ENCODE measurements around the gene NTRK3. TPM values are rescaled to one million over a fixed set of nuclear protein-coding genes. Genes with fewer than 3 reads are reported as not detected.

NTRK3 gene
- total and polyA plus RNA-seq, 4 donors, result 0.21 to 2.9 (median 0.32) TPM

- TF ChIP-seq TAF1 (conservative IDR thresholded peaks at IDR 0.05) (no peak), REST (IDR thresholded peaks at IDR 0.05) (no peak), HNF4A (conservative IDR thresholded peaks at IDR 0.05) (no peak), FOXA1 (IDR thresholded peaks at IDR 0.05) (no peak), SP1 (IDR thresholded peaks at IDR 0.05) (no peak), YY1 (IDR thresholded peaks at IDR 0.05) (no peak), RXRA (IDR thresholded peaks at IDR 0.05) (no peak), EGR1 (IDR thresholded peaks at IDR 0.05; ENCODE audit: low read depth in 2 of 2) (no peak), ZBTB33 (IDR thresholded peaks at IDR 0.05) (no peak), RAD21 (IDR thresholded peaks at IDR 0.05) (no peak), FOXA2 (IDR thresholded peaks at IDR 0.05) (no peak), MAX (IDR thresholded peaks at IDR 0.05) (no peak), CTCF (IDR thresholded peaks at IDR 0.05; ENCODE audit: low read depth, low read length, missing input control) (no peak), HNF4G (IDR thresholded peaks at IDR 0.05) (no peak), GABPA (IDR thresholded peaks at IDR 0.05 in 1 of 2, conservative IDR thresholded peaks at IDR 0.05 in 1 of 2) (no peak), NR2F2 (IDR thresholded peaks at IDR 0.05) (no peak), JUND (IDR thresholded peaks at IDR 0.05) (no peak), ATF3 (IDR thresholded peaks at IDR 0.05) (no peak)
- Histone ChIP-seq H3K9me3 (ENCODE audit: control insufficient read depth in 4 of 4, low read length in 3 of 4) (no peaks in the 10 kb centered on the region), H3K27ac (ENCODE audit: low read depth in 1 of 2, low read length in 2 of 2) (no peak overlapping the region), H3K4me3 (ENCODE audit: low read depth in 1 of 3, low read length in 3 of 3) (no peak overlapping the region), H3K27me3 (ENCODE audit: control insufficient read depth in 4 of 4, insufficient read depth in 4 of 4, low read length in 3 of 4) (no peaks in the 10 kb centered on the region), H3K9ac (ENCODE audit: low read depth in 1 of 2, low read length in 2 of 2) (no peak overlapping the region), H3K36me3 (ENCODE audit: control insufficient read depth in 4 of 4, insufficient read depth in 3 of 4, low read depth in 1 of 4, low read length in 3 of 4) (no peaks in the 10 kb centered on the region), H3K4me1 (ENCODE audit: control insufficient read depth in 4 of 4, insufficient read depth in 4 of 4, low read length in 3 of 4) (no peaks in the 10 kb centered on the region)
- DNase-seq (ENCODE audit: low spot score), result no peak
- WGBS, result 77% methylated on average over 6 of the region's 6 CpGs
Measured at GRCh38 chr15:87981969-87982368, 274.6 kb downstream of the NTRK3 start.
